Skeletal muscle tissue (tissue), 4 donors: ENCODE measurements around the gene LAMP5. TPM values are rescaled to one million over a fixed set of nuclear protein-coding genes. Genes with fewer than 3 reads are reported as not detected.

Experiments used
- H3K27ac ChIP-seq: one replicate; pipeline ENCODE4 v1.7.0; 2013; ENCODE audit warnings: mild to moderate bottlenecking, low read depth, low read length, inconsistent platforms
- H3K27me3 ChIP-seq, 3 donors: one replicate each; pipeline ENCODE4 v1.7.0; 2013; ENCODE audit warnings: low read length in 3 of 3; ENCODE audit not compliant: control insufficient read depth in 3 of 3, insufficient read depth in 3 of 3
- H3K36me3 ChIP-seq, 3 donors: one replicate each; pipeline ENCODE4 v1.7.0; 2013; ENCODE audit warnings: low read length in 3 of 3; ENCODE audit not compliant: control insufficient read depth in 3 of 3, insufficient read depth in 3 of 3
- H3K4me1 ChIP-seq, 3 donors: one replicate each; pipeline ENCODE4 v1.7.0; 2013; ENCODE audit warnings: low read length in 3 of 3, mild to moderate bottlenecking in 3 of 3; ENCODE audit not compliant: control insufficient read depth in 3 of 3, insufficient read depth in 3 of 3
- H3K4me3 ChIP-seq, 3 donors: one replicate each; pipeline ENCODE4 v1.7.0; 2013; ENCODE audit warnings: low read length in 3 of 3
- H3K9ac ChIP-seq, 3 donors: one replicate each; pipeline ENCODE4 v1.7.0; 2013; ENCODE audit warnings: low read length in 3 of 3, mild to moderate bottlenecking in 3 of 3, moderate library complexity in 2 of 3, low read depth in 1 of 3
- H3K9me3 ChIP-seq, 3 donors: one replicate each; pipeline ENCODE4 v1.7.0; 2013; ENCODE audit warnings: low read length in 3 of 3; ENCODE audit not compliant: control insufficient read depth in 3 of 3
- total RNA-seq: library from RNA; depleted of rRNA; stranded (reverse); fragments of >200 nt; gene quantifications from one replicate; pipeline ENCODE4 v1.2.3, GENCODE V29; 2014
- donor health status: Osteomylitis.

The LAMP5 gene
- total RNA-seq, 1 donor from 2014 or later, result 1.6 TPM

GRCh38 chr20:9485614-9486340 lies 28.6 kb upstream of the LAMP5 start:
- H3K27ac ChIP-seq, result no peak overlapping the region
- H3K4me1 ChIP-seq, result no peaks in the 10 kb centered on the region
- no peaks in the 10 kb centered on the region for H3K36me3 ChIP-seq

GRCh38 chr20:9487231-9487630 lies 27.2 kb upstream of the LAMP5 start:
- Histone ChIP-seq H3K36me3 (no peaks in the 10 kb centered on the region), H3K27me3 (no peaks in the 10 kb centered on the region), H3K4me1 (no peaks in the 10 kb centered on the region), H3K4me3 (no peak overlapping the region), H3K9ac (no peak overlapping the region), H3K27ac (no peak overlapping the region), H3K9me3 (no peaks in the 10 kb centered on the region)

More at GRCh38 chr20:9485614-9486340, 28.6 kb upstream of the LAMP5 start:
- no peak overlapping the region for H3K9ac ChIP-seq
- H3K4me3 ChIP-seq, result no peak overlapping the region
- H3K9me3 ChIP-seq, result no peaks in the 10 kb centered on the region
- no peaks in the 10 kb centered on the region for H3K27me3 ChIP-seq

DNA sequence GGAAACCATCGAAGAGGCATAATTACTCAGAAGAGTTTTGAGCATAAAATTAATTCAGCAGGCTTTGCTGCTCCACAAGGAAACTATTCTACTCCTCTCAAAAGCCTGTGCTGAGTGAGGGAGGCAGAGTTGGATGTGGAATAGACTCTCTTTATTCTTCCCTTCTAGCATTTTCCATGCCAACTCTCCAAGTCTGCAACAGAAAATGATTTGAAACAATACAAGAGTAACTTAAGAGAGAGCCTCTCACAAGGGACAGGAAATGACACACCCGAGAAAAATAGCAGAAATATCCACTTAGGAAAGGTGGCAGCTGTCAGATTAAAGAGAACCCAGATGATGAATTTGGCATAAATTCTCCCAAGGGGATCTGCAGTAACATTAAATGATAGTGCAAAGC lies 26.3 kb upstream of the LAMP5 start:
- Histone ChIP-seq H3K9me3 (no peaks in the 10 kb centered on the region), H3K27ac (no peak overlapping the region), H3K36me3 (no peaks in the 10 kb centered on the region), H3K4me3 (no peak overlapping the region), H3K4me1 (no peaks in the 10 kb centered on the region), H3K27me3 (no peaks in the 10 kb centered on the region), H3K9ac (no peak overlapping the region)

DNA sequence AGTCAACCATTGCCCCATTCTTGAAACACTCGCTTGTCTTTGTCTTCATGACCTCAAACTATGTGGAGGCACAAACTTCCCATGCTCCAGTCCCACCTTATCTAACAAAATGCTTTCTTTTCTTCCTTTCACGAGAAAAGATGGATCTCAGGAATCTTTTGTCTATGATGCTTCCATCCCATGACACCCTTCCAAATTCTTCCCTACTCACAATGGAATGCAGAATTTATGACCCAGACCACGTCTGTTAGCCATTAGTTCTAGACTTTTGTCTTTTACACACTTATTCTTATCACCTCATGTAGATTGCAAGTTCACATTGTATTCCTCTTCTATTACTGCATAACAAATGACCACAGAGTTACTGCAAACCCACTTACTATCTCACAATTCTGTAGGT lies 24.2 kb upstream of the LAMP5 start:
- no peak overlapping the region for H3K27ac ChIP-seq
- H3K9ac ChIP-seq, result no peak overlapping the region
- no peaks in the 10 kb centered on the region for H3K4me1 ChIP-seq
- H3K36me3 ChIP-seq, result no peaks in the 10 kb centered on the region
- H3K9me3 ChIP-seq, result no peaks in the 10 kb centered on the region
- H3K27me3 ChIP-seq, result no peaks in the 10 kb centered on the region
- no peak overlapping the region for H3K4me3 ChIP-seq

GRCh38 chr20:9490631-9491030 lies 23.8 kb upstream of the LAMP5 start:
- Histone ChIP-seq H3K27me3 (no peaks in the 10 kb centered on the region), H3K27ac (no peak overlapping the region), H3K4me1 (no peaks in the 10 kb centered on the region), H3K9ac (no peak overlapping the region), H3K36me3 (no peaks in the 10 kb centered on the region), H3K4me3 (no peak overlapping the region), H3K9me3 (no peaks in the 10 kb centered on the region)

DNA sequence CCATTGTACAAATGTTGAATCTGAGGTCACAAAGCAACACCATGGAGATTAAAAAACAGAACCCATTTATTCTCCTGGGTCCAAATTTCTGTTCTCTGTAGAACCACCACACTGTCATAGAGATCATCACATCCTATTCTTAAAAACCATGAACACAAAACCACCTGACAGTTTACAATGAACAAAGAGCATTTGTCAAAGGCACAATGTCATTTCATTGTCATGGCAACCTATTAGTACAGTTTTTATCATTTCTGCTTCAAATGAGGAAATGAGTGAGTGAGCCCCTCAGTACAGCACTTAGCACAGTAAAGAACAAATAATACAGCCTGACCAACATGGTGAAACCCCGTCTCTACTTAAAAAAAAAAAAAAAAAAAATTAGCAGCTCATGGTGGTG lies 23.1 kb upstream of the LAMP5 start:
- no peak overlapping the region for H3K4me3 ChIP-seq
- H3K9me3 ChIP-seq, result no peaks in the 10 kb centered on the region

GRCh38 chr20:9492067-9492466 lies 22.3 kb upstream of the LAMP5 start:
- Histone ChIP-seq H3K4me3 (no peak overlapping the region), H3K27ac (no peak overlapping the region), H3K9ac (no peak overlapping the region), H3K4me1 (no peaks in the 10 kb centered on the region), H3K36me3 (no peaks in the 10 kb centered on the region), H3K27me3 (no peaks in the 10 kb centered on the region), H3K9me3 (no peaks in the 10 kb centered on the region)

More for the DNA sequence above, 23.1 kb upstream of the LAMP5 start:
- no peak overlapping the region for H3K9ac ChIP-seq
- no peaks in the 10 kb centered on the region for H3K4me1 ChIP-seq
- H3K27ac ChIP-seq, result no peak overlapping the region
- H3K27me3 ChIP-seq, result no peaks in the 10 kb centered on the region
- no peaks in the 10 kb centered on the region for H3K36me3 ChIP-seq

GRCh38 chr20:9493803-9494202 lies 20.6 kb upstream of the LAMP5 start:
- Histone ChIP-seq H3K9me3 (no peaks in the 10 kb centered on the region), H3K9ac (no peak overlapping the region)

DNA sequence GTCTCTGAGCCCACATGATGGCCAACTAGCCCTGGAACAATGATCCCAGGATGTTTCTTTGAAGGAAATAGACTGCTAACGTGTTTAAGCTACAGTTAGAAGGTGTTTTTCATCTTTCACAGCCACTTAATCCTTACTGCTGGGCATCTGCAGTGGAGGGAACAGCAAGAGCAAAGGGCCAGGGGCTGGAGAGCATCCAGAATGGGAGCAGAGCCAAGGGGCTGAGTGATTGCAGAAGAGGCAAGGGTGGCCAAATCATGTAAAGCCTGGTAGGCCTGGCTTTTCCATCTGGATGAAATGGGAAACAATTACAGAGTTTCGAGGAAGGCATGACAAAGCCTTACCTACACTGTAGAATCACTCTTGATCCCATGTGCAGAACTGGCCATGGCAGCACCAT lies 18.7 kb upstream of the LAMP5 start:
- Histone ChIP-seq H3K27ac (no peak overlapping the region), H3K4me1 (no peaks in the 10 kb centered on the region), H3K9me3 (no peaks in the 10 kb centered on the region), H3K27me3 (no peaks in the 10 kb centered on the region), H3K4me3 (no peak overlapping the region), H3K36me3 (no peaks in the 10 kb centered on the region), H3K9ac (no peak overlapping the region)

More at GRCh38 chr20:9493803-9494202, 20.6 kb upstream of the LAMP5 start:
- Histone ChIP-seq H3K4me3 (no peak overlapping the region), H3K27me3 (no peaks in the 10 kb centered on the region), H3K27ac (no peak overlapping the region), H3K4me1 (no peaks in the 10 kb centered on the region), H3K36me3 (no peaks in the 10 kb centered on the region)

DNA sequence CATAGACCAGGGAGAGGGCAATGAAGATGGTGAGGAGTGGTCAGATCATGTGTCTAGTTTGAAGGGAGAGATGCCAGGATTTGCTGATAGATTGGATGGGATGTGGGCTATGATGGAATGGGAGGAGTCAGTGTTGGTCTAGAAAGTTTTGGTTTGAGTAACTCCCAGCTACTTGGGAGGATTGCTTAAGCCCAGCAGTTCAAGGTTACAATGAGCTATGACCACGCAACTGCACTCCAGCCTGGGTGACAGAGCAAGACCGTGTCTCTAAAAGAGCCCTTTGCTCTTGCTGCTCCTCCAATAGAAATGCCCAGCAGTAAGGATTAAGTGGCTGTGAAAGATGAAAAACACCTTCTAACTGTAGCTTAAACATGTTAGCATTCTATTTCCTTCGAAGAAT lies 18.2 kb upstream of the LAMP5 start:
- no peaks in the 10 kb centered on the region for H3K9me3 ChIP-seq
- H3K9ac ChIP-seq, result no peak overlapping the region
- no peaks in the 10 kb centered on the region for H3K36me3 ChIP-seq
- no peaks in the 10 kb centered on the region for H3K27me3 ChIP-seq
- H3K4me3 ChIP-seq, result no peak overlapping the region
- no peaks in the 10 kb centered on the region for H3K4me1 ChIP-seq
- H3K27ac ChIP-seq, result no peak overlapping the region
